Trophoblast cell (in vitro differentiated cells and primary cell): ENCODE measurements around the gene MAP2K6.

ENCODE experiments used
- DNase-seq, 2 donors: peaks; one replicate each; pipeline ENCODE4 v3.0.0-alpha.2; 2016
- H2AFZ ChIP-seq: 2 replicates; pipeline ENCODE4 v1.6.1; 2013; ENCODE audit warnings: low read length, moderate library complexity, mild to moderate bottlenecking; ENCODE audit not compliant: insufficient read depth, poor library complexity
- H2AK5ac ChIP-seq: 2 replicates; pipeline ENCODE4 v1.6.1; 2013; ENCODE audit warnings: mild to moderate bottlenecking, low read length
- H2BK120ac ChIP-seq: 2 replicates; pipeline ENCODE4 v1.6.1; 2013; ENCODE audit warnings: low read length, mild to moderate bottlenecking, moderate library complexity; ENCODE audit not compliant: insufficient read depth, poor library complexity
- H2BK12ac ChIP-seq: 2 replicates; pipeline ENCODE4 v1.6.1; 2013; ENCODE audit warnings: mild to moderate bottlenecking, low read length, moderate library complexity
- H2BK5ac ChIP-seq: 2 replicates; pipeline ENCODE4 v1.6.1; 2013; ENCODE audit warnings: low read length, low read depth, moderate library complexity, mild to moderate bottlenecking; ENCODE audit not compliant: poor library complexity
- H3K14ac ChIP-seq: 2 replicates; pipeline ENCODE4 v1.6.1; 2013; ENCODE audit warnings: mild to moderate bottlenecking, low read length
- H3K18ac ChIP-seq: 2 replicates; pipeline ENCODE4 v1.6.1; 2013; ENCODE audit warnings: mild to moderate bottlenecking, low read length
- H3K23ac ChIP-seq: 2 replicates; pipeline ENCODE4 v1.6.1; 2013; ENCODE audit warnings: low read length
- H3K27ac ChIP-seq: 2 replicates; pipeline ENCODE4 v1.5.1; 2013; ENCODE audit warnings: low read depth, mild to moderate bottlenecking, inconsistent platforms, low read length, moderate library complexity
- H3K27me3 ChIP-seq: 2 replicates; pipeline ENCODE4 v1.6.1; 2013; ENCODE audit warnings: inconsistent platforms, mild to moderate bottlenecking, low read length, moderate library complexity; ENCODE audit not compliant: insufficient read depth
- H3K36me3 ChIP-seq, 2 experiments: 1 replicate in 1 of 2; 2 replicates in 1 of 2; pipeline ENCODE4 v1.6.1; 2013; ENCODE audit warnings: low read length in 2 of 2, mild to moderate bottlenecking in 2 of 2, moderate library complexity in 1 of 2; ENCODE audit not compliant: insufficient read depth in 2 of 2, control insufficient read depth in 1 of 2
- H3K4ac ChIP-seq: 2 replicates; pipeline ENCODE4 v1.6.1; 2013; ENCODE audit warnings: low read depth, mild to moderate bottlenecking, low read length, moderate library complexity
- H3K4me1 ChIP-seq, 2 experiments: 1 replicate in 1 of 2; 2 replicates in 1 of 2; pipeline ENCODE4 v1.6.1; 2013; ENCODE audit warnings: low read length in 2 of 2, mild to moderate bottlenecking in 2 of 2, moderate library complexity in 1 of 2; ENCODE audit not compliant: insufficient read depth in 2 of 2, control insufficient read depth in 1 of 2
- H3K4me2 ChIP-seq: 2 replicates; pipeline ENCODE4 v1.6.1; 2013; ENCODE audit warnings: inconsistent platforms, mild to moderate bottlenecking, low read length, moderate library complexity
- H3K4me3 ChIP-seq: 2 replicates; pipeline ENCODE4 v1.5.1; 2013; ENCODE audit warnings: mild to moderate bottlenecking, low read depth, low read length, inconsistent platforms
- H3K79me1 ChIP-seq: one replicate; pipeline ENCODE4 v1.6.1; 2013; ENCODE audit warnings: low read length
- H3K79me2 ChIP-seq: 2 replicates; pipeline ENCODE4 v1.6.1; 2013; ENCODE audit warnings: low read length, mild to moderate bottlenecking; ENCODE audit not compliant: control insufficient read depth, insufficient read depth, poor library complexity
- H3K9ac ChIP-seq: 2 replicates; pipeline ENCODE4 v1.6.1; 2013; ENCODE audit warnings: mild to moderate bottlenecking, low read length
- H3K9me3 ChIP-seq: 2 replicates; pipeline ENCODE4 v1.6.1; 2013; ENCODE audit warnings: low read depth, mild to moderate bottlenecking, control low read depth, inconsistent platforms, low read length; ENCODE audit not compliant: insufficient read depth
- H4K12ac ChIP-seq: 2 replicates; pipeline ENCODE4 v1.6.1; 2013; ENCODE audit warnings: low read depth, mild to moderate bottlenecking, low read length, moderate library complexity
- H4K8ac ChIP-seq: 2 replicates; pipeline ENCODE4 v1.6.1; 2013; ENCODE audit warnings: low read depth, mild to moderate bottlenecking, low read length, moderate library complexity
- H4K91ac ChIP-seq: one replicate; pipeline ENCODE4 v1.6.1; 2013; ENCODE audit warnings: low read depth, mild to moderate bottlenecking, low read length, moderate library complexity
- WGBS: extraction: QIAGEN DNeasy Blood & Tissue Kit; methylation state at CpG from one replicate; pipeline ENCODE4 v1.1.7; 2013; ENCODE audit warnings: missing lambda C conversion rate; ENCODE audit not compliant: insufficient read length, insufficient coverage; ENCODE audit errors: extremely low coverage; 5-methylcytosine and 5-hydroxymethylcytosine counted together

Gene MAP2K6

DNA sequence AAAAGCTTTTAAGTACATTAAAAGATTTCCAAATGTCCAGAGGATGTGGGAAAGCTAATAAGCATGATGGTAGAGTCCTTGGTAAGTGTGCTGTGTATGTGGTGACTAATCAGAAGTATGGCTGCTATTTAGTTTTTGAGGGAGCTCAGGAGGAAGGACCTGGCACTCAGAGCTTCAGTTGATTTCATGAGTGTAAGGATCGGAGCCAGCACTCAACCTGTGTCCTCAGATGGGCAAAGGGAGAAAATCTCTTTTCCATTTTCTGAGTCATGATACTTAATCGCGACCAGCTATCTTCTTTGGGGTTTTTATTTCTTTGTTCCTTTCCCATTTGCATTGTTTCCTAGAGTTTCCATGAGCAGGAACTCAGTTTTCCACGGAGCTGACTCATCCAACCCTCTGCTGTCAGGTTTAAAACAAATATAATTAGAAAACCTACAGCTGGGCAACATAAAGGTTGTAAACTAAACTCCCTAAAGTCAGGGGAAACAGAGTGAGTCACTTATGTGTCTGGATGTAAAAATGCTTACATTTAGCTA, 125.4 kb downstream of the MAP2K6 start:
- Histone ChIP-seq H3K18ac (no peak overlapping the region), H4K8ac (no peak overlapping the region), H3K14ac (no peak overlapping the region), H2AK5ac (no peak overlapping the region), H3K4me3 (no peak overlapping the region), H3K4ac (no peak overlapping the region), H4K91ac (no peak overlapping the region), H3K27ac (peak overlapping the region; percentile 38), H3K27me3 (no peaks in the 10 kb centered on the region), H2BK120ac (no peak overlapping the region), H4K12ac (no peak overlapping the region), H3K36me3 (no peaks in the 10 kb centered on the region), H3K9me3 (no peaks in the 10 kb centered on the region), H3K79me1 (no peaks in the 10 kb centered on the region), H2BK12ac (no peak overlapping the region), H3K79me2 (no peaks in the 10 kb centered on the region), H2AFZ (no peak overlapping the region), H3K4me2 (no peak overlapping the region), H3K9ac (no peak overlapping the region), H3K4me1 (peaks cover 0 to 4% of the 10 kb centered on the region in 2 experiments), H3K23ac (no peak overlapping the region), H2BK5ac (no peak overlapping the region)
- DNase-seq = peak; percentile 46 to 84
- WGBS = no CpG with 5 or more reads among the region's 4 CpGs

DNA sequence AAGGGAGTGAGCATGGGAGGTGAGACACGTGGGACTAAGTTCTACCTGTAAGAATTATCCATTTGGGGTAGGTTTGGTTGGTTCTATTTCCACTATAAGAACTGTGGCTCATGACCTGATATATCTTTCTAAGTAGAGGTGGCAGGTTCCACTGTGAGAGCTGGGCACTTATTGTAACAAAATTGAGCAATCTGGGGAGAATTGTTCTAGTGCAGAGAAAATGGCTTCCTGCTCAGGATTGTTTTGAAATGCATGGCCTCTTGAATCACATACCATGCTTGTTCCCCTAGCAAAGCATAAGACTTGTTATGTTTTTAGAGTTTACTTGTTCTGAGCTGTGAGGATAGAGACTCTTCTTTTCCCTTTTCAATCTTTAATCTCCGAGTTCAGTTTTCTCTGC, 125.9 kb downstream of the MAP2K6 start:
- Histone ChIP-seq H3K79me1 (no peaks in the 10 kb centered on the region), H3K79me2 (no peaks in the 10 kb centered on the region), H3K4ac (no peak overlapping the region), H4K8ac (no peak overlapping the region), H3K9me3 (no peaks in the 10 kb centered on the region), H3K36me3 (no peaks in the 10 kb centered on the region), H3K27ac (peak overlapping the region; percentile 41), H3K23ac (no peak overlapping the region), H3K18ac (no peak overlapping the region), H4K12ac (no peak overlapping the region), H2AFZ (no peak overlapping the region), H2AK5ac (no peak overlapping the region), H2BK5ac (no peak overlapping the region), H3K4me1 (peaks cover 0 to 4% of the 10 kb centered on the region in 2 experiments), H4K91ac (no peak overlapping the region), H3K14ac (no peak overlapping the region), H2BK12ac (no peak overlapping the region), H3K4me3 (no peak overlapping the region), H3K27me3 (no peaks in the 10 kb centered on the region), H3K4me2 (no peak overlapping the region), H3K9ac (no peak overlapping the region), H2BK120ac (no peak overlapping the region)
- peak in 1 of 2 donors; percentile 37 for DNase-seq
- no CpG with 5 or more reads among the region's 2 CpGs for WGBS

DNA sequence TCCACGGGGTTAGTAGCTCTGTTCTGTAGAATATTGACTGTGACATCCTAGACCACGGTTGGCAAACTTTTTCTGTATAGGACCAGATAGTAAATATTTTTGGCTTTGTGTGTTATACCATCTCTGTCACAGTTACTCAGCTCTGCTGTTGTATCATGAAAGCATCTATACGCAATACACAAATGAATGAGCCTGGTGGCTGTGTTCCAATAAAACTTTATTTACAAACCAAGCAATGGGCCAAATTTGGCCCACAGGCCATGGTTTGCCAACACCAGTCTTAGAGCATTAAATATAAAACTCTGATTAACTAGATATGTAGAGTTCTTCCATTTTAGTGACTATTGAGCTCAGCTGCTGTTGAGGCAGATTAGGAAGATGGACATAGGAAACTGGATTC, 132.7 kb downstream of the MAP2K6 start:
- Histone ChIP-seq H2AK5ac (no peak overlapping the region), H3K4me3 (no peak overlapping the region), H3K4me2 (no peak overlapping the region), H3K79me2 (no peaks in the 10 kb centered on the region), H3K14ac (no peak overlapping the region), H4K8ac (no peak overlapping the region), H3K27me3 (no peaks in the 10 kb centered on the region), H3K4ac (no peak overlapping the region), H2BK12ac (no peak overlapping the region), H4K12ac (no peak overlapping the region), H3K4me1 (no peaks in the 10 kb centered on the region), H2AFZ (no peak overlapping the region), H2BK120ac (no peak overlapping the region), H3K27ac (no peak overlapping the region), H3K9ac (no peak overlapping the region), H2BK5ac (no peak overlapping the region), H3K36me3 (no peaks in the 10 kb centered on the region), H4K91ac (no peak overlapping the region), H3K9me3 (no peaks in the 10 kb centered on the region), H3K18ac (no peak overlapping the region), H3K23ac (no peak overlapping the region), H3K79me1 (no peaks in the 10 kb centered on the region)
- no CpG with 5 or more reads among the region's 3 CpGs for WGBS
- no peak for DNase-seq

DNA sequence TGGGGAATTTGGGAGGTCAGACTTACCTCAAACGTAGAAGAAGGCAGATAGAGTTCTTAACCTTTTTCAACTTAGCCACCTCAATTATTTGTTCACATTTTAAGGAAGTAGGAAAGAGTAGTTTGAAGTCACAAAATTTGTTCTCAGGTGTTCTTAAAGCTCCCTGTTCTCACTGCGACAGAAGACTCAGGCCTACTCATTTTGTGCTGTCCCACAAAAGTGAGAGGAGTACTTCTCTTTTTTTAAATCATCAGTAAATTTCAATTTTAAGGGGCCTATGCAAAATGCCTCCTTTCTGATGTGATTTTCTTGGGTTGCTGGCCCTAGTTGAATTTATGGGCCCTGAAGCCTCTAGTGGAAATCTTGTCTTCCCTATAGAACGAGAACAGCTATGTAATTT, 133.4 kb downstream of the MAP2K6 start:
- no peaks in the 10 kb centered on the region for H3K9me3 ChIP-seq
- H2BK12ac ChIP-seq = no peak overlapping the region
- H3K4me1 ChIP-seq = no peaks in the 10 kb centered on the region
- H3K4me2 ChIP-seq = no peak overlapping the region
- H4K91ac ChIP-seq = no peak overlapping the region
- no peak overlapping the region for H3K9ac ChIP-seq
- no peak overlapping the region for H2AK5ac ChIP-seq
- H3K79me1 ChIP-seq = no peaks in the 10 kb centered on the region
- no CpG with 5 or more reads among the region's 3 CpGs for WGBS
- H3K79me2 ChIP-seq = no peaks in the 10 kb centered on the region
- H2BK5ac ChIP-seq = no peak overlapping the region
- no peak for DNase-seq
- no peak overlapping the region for H3K14ac ChIP-seq
- no peaks in the 10 kb centered on the region for H3K36me3 ChIP-seq
- no peak overlapping the region for H3K4ac ChIP-seq
- no peak overlapping the region for H3K18ac ChIP-seq
- H2AFZ ChIP-seq = no peak overlapping the region
- no peak overlapping the region for H3K4me3 ChIP-seq
- H4K8ac ChIP-seq = no peak overlapping the region
- H3K27me3 ChIP-seq = no peaks in the 10 kb centered on the region
- H3K23ac ChIP-seq = no peak overlapping the region
- H3K27ac ChIP-seq = no peak overlapping the region
- no peak overlapping the region for H2BK120ac ChIP-seq
- H4K12ac ChIP-seq = no peak overlapping the region
